ENCODE data around the gene RARA. TPM values are rescaled to one million over a fixed set of nuclear protein-coding genes. Genes with fewer than 3 reads are reported as not detected.

RARA gene
- total and polyA plus RNA-seq, 2 experiments from 2014 or later = 7.4 to 15.9 TPM

GRCh38 chr17:40373324-40373723 lies 64.3 kb downstream of the RARA start:
- no peak overlapping the region for H3K27ac Mint-ChIP-seq
- Histone ChIP-seq H3K4me2 (no peak overlapping the region), H3F3A (replicated peaks; ENCODE audit: low read depth) (peaks cover 8% of the 10 kb centered on the region; the same call in 1 of the 2 replicates), H3K9me2 (ENCODE audit: insufficient read depth) (no peaks in the 10 kb centered on the region), H3K27ac (ENCODE audit: low read depth) (no peak overlapping the region), H3K4me1 (ENCODE audit: insufficient read depth) (peaks cover 7% of the 10 kb centered on the region; the same call in 1 of the 2 replicates), H3K36me3 (ENCODE audit: insufficient read depth) (no peaks in the 10 kb centered on the region), H4K20me1 (replicated peaks; ENCODE audit: insufficient read depth) (no peaks in the 10 kb centered on the region), H3K4me3 (no peak overlapping the region), H3K27me3 (ENCODE audit: insufficient read depth) (no peaks in the 10 kb centered on the region), H3K79me2 (replicated peaks; ENCODE audit: insufficient read depth) (no peaks in the 10 kb centered on the region), H2AFZ (no peak overlapping the region)
- no peak for DNase-seq (ENCODE audit: low spot score)
- H3K9me3 Mint-ChIP-seq = peaks cover 14% of the 10 kb centered on the region
- H3K36me3 Mint-ChIP-seq (ENCODE audit: low read depth) = peaks cover 11% of the 10 kb centered on the region; the same call in 2 of the 3 replicates
- H3K4me1 Mint-ChIP-seq = peaks cover 7% of the 10 kb centered on the region
- TF ChIP-seq POLR2AphosphoS5 (IDR thresholded peaks at IDR 0.05; ENCODE audit: low read depth) (no peak), EZH2 (IDR thresholded peaks at IDR 0.05; ENCODE audit: low read depth, unreplicated experiment) (no peak), JUNB (IDR thresholded peaks at IDR 0.05; ENCODE audit: unreplicated experiment) (no peak), NANOG (IDR thresholded peaks at IDR 0.05; ENCODE audit: borderline replicate concordance) (no peak), REST (IDR thresholded peaks at IDR 0.05; ENCODE audit: unreplicated experiment) (no peak), ZNF462 (CRISPR knock-in tag; IDR thresholded peaks at IDR 0.05) (no peak), CREB1 (CRISPR knock-in tag; IDR thresholded peaks at IDR 0.05; ENCODE audit: low read depth) (no peak), STAT1 (IDR thresholded peaks at IDR 0.05; ENCODE audit: unreplicated experiment) (no peak), EZH2phosphoT487 (IDR thresholded peaks at IDR 0.05; ENCODE audit: unreplicated experiment) (no peak), ZNF114 (CRISPR knock-in tag; IDR thresholded peaks at IDR 0.05) (no peak), ZNF331 (CRISPR knock-in tag; IDR thresholded peaks at IDR 0.05; ENCODE audit: low read depth) (no peak)
- TF ChIP-seq, protein P1, sequence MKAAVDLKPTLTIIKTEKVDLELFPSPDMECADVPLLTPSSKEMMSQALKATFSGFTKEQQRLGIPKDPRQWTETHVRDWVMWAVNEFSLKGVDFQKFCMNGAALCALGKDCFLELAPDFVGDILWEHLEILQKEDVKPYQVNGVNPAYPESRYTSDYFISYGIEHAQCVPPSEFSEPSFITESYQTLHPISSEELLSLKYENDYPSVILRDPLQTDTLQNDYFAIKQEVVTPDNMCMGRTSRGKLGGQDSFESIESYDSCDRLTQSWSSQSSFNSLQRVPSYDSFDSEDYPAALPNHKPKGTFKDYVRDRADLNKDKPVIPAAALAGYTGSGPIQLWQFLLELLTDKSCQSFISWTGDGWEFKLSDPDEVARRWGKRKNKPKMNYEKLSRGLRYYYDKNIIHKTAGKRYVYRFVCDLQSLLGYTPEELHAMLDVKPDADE (IDR thresholded peaks at IDR 0.05) = no peak
- TF ChIP-seq, protein P2, sequence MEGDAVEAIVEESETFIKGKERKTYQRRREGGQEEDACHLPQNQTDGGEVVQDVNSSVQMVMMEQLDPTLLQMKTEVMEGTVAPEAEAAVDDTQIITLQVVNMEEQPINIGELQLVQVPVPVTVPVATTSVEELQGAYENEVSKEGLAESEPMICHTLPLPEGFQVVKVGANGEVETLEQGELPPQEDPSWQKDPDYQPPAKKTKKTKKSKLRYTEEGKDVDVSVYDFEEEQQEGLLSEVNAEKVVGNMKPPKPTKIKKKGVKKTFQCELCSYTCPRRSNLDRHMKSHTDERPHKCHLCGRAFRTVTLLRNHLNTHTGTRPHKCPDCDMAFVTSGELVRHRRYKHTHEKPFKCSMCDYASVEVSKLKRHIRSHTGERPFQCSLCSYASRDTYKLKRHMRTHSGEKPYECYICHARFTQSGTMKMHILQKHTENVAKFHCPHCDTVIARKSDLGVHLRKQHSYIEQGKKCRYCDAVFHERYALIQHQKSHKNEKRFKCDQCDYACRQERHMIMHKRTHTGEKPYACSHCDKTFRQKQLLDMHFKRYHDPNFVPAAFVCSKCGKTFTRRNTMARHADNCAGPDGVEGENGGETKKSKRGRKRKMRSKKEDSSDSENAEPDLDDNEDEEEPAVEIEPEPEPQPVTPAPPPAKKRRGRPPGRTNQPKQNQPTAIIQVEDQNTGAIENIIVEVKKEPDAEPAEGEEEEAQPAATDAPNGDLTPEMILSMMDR (conservative IDR thresholded peaks at IDR 0.05; ENCODE audit: low read depth in 2 of 2) = no peak
- no peak overlapping the region for H3K4me3 Mint-ChIP-seq
- ATAC-seq = no peak
- H3K27me3 Mint-ChIP-seq (ENCODE audit: insufficient read depth, low read depth, poor library complexity) = peaks cover 15% of the 10 kb centered on the region
